Measurements from ENCODE around the gene SLC9A8.

The SLC9A8 gene

DNA sequence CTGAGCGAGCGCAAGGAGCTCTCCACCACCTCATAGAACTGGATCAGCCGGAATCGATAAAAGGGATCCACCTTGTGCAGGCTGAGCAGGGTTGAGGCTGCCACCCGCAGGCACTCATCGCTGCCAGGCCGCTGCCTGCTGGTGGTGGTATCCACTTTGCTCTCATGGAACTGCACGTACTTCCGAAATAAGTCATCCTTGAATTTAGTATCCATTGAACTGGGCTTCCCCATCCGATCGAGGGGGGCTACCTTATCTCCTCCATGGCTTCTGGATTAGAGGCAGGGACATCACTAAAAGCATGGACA, 95.6 kb downstream of the SLC9A8 start:
- no peak for DNase-seq (ENCODE audit: insufficient read length)
- no peak for TF ChIP-seq POLR2A (IDR thresholded peaks at IDR 0.05; ENCODE audit: low read depth, low read length)
- TF ChIP-seq POLR2AphosphoS5 (IDR thresholded peaks at IDR 0.05; ENCODE audit: low read depth, low read length): no peak
- no peak for TF ChIP-seq TAF1 (IDR thresholded peaks at IDR 0.05; ENCODE audit: borderline replicate concordance, low read depth, low read length)
- no peak for FAIRE-seq

GRCh38 chr20:49909499-49910339, 97.1 kb downstream of the SLC9A8 start:
- FAIRE-seq: no peak
- TF ChIP-seq TAF1 (IDR thresholded peaks at IDR 0.05; ENCODE audit: borderline replicate concordance, low read depth, low read length) (no peak), POLR2A (IDR thresholded peaks at IDR 0.05; ENCODE audit: low read depth, low read length) (no peak), POLR2AphosphoS5 (IDR thresholded peaks at IDR 0.05; ENCODE audit: low read depth, low read length) (no peak)
- no peak for DNase-seq (ENCODE audit: insufficient read length)

DNA sequence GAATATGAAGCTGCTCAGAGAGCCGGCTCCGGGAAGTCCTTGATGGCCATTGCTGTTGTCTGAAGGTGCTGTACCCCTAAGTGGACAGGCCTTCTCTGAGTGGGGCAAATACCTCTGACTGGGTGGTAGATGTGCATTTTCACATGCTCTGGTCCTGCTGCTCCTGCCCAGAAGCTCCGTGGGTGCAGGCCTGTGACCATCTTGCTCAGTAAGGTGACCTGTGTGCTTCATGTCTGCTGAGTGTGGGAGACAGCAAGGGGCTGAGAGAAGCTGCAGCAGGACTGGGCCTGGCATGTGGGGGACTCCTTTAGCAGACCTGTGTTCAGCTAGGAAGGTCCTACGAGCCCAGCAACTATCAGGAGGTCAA, 97.7 kb downstream of the SLC9A8 start:
- DNase-seq (ENCODE audit: insufficient read length) (no peak), FAIRE-seq (no peak)
- TF ChIP-seq POLR2A (IDR thresholded peaks at IDR 0.05; ENCODE audit: low read depth, low read length): no peak
- no peak for TF ChIP-seq POLR2AphosphoS5 (IDR thresholded peaks at IDR 0.05; ENCODE audit: low read depth, low read length)
- TF ChIP-seq TAF1 (IDR thresholded peaks at IDR 0.05; ENCODE audit: borderline replicate concordance, low read depth, low read length): no peak

- FAIRE-seq (no peak), DNase-seq (ENCODE audit: insufficient read length) (no peak)
- no peak for TF ChIP-seq POLR2A (IDR thresholded peaks at IDR 0.05; ENCODE audit: low read depth, low read length)
Observed at GRCh38 chr20:49913399-49914047, 100.9 kb downstream of the SLC9A8 start.

- FAIRE-seq (no peak), DNase-seq (ENCODE audit: insufficient read length) (no peak)
- TF ChIP-seq POLR2A (IDR thresholded peaks at IDR 0.05; ENCODE audit: low read depth, low read length): no peak
- no peak for TF ChIP-seq TAF1 (IDR thresholded peaks at IDR 0.05; ENCODE audit: borderline replicate concordance, low read depth, low read length)
- TF ChIP-seq POLR2AphosphoS5 (IDR thresholded peaks at IDR 0.05; ENCODE audit: low read depth, low read length): no peak
Observed at GRCh38 chr20:49914310-49915117, 101.9 kb downstream of the SLC9A8 start.

GRCh38 chr20:49915118-49915379, 102.4 kb downstream of the SLC9A8 start:
- TF ChIP-seq POLR2AphosphoS5 (IDR thresholded peaks at IDR 0.05; ENCODE audit: low read depth, low read length) (no peak), POLR2A (IDR thresholded peaks at IDR 0.05; ENCODE audit: low read depth, low read length) (no peak), TAF1 (IDR thresholded peaks at IDR 0.05; ENCODE audit: borderline replicate concordance, low read depth, low read length) (no peak)
- FAIRE-seq (no peak), DNase-seq (ENCODE audit: insufficient read length) (no peak)

DNA sequence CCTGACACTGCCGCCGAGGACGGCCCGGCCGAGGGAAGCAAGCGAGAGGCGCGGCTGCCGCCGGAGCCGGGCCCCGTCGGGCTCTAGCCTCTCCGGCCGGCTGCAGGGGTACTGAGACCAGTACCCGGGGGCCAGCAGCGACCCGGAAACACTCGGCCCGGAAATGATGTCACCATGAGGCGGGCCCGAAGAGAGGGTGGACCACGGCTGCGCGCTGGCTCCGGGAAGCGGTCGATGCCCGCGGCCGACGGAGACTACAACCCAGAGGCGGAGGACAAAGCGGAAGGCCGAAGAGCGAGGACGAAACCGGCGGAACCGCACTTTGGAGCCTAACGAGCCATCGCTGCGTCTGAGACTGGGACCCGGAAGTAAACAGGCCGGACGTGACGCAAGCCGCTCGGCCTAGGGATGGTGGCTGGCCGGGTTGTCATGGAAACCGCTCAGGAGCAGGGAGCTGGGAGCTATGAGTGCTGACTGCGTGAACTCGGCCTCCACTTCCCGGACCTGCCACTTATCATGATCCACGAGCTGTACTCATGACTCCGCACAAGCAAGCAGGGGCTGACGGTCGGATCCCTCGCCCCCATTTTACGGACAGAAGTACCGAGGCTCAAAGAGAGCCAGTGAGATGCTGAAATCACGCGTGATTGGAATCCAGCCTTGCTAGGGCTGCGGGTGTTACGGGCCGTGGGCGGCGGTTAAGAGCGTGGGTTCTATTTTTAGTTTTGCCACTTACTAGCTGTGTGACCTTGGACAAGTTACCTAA, 102.9 kb downstream of the SLC9A8 start, which contains the start of gene SPATA2:
Gene SPATA2, minus strand, starts transcription at position 150 of the 766 bp plus-strand sequence. CDS start 7,039 bp downstream, outside the sequence.
- DNase-seq (ENCODE audit: insufficient read length) (peak; percentile 93), FAIRE-seq (peak; percentile 84)
- TF ChIP-seq TAF1 (IDR thresholded peaks at IDR 0.05; ENCODE audit: borderline replicate concordance, low read depth, low read length) (peak; percentile 84), POLR2AphosphoS5 (IDR thresholded peaks at IDR 0.05; ENCODE audit: low read depth, low read length) (no peak; the same call in 1 of the 2 replicates), POLR2A (IDR thresholded peaks at IDR 0.05; ENCODE audit: low read depth, low read length) (peak; percentile 85; the same call in 1 of the 2 replicates)

- DNase-seq (ENCODE audit: insufficient read length) (no peak), FAIRE-seq (no peak)
- 0 out of 2 replicates have a peak, but pooled peaks have one; percentile 37 for TF ChIP-seq POLR2A (IDR thresholded peaks at IDR 0.05; ENCODE audit: low read depth, low read length)
- no peak for TF ChIP-seq TAF1 (IDR thresholded peaks at IDR 0.05; ENCODE audit: borderline replicate concordance, low read depth, low read length)
- TF ChIP-seq POLR2AphosphoS5 (IDR thresholded peaks at IDR 0.05; ENCODE audit: low read depth, low read length): no peak; the same call in 1 of the 2 replicates
Observed at GRCh38 chr20:49916146-49917002, 103.7 kb downstream of the SLC9A8 start.

GRCh38 chr20:49918446-49918845, 105.8 kb downstream of the SLC9A8 start:
- no peak for TF ChIP-seq POLR2A (IDR thresholded peaks at IDR 0.05; ENCODE audit: low read depth, low read length)
- TF ChIP-seq TAF1 (IDR thresholded peaks at IDR 0.05; ENCODE audit: borderline replicate concordance, low read depth, low read length): no peak
- TF ChIP-seq POLR2AphosphoS5 (IDR thresholded peaks at IDR 0.05; ENCODE audit: low read depth, low read length): no peak
- FAIRE-seq: no peak
- no peak for DNase-seq (ENCODE audit: insufficient read length)

- no peak for DNase-seq (ENCODE audit: insufficient read length)
- FAIRE-seq: no peak
- TF ChIP-seq TAF1 (IDR thresholded peaks at IDR 0.05; ENCODE audit: borderline replicate concordance, low read depth, low read length) (no peak), POLR2AphosphoS5 (IDR thresholded peaks at IDR 0.05; ENCODE audit: low read depth, low read length) (no peak), POLR2A (IDR thresholded peaks at IDR 0.05; ENCODE audit: low read depth, low read length) (no peak)
Observed at GRCh38 chr20:49919009-49919408, 106.4 kb downstream of the SLC9A8 start.
